NCI-H82 (cell line): ENCODE data around the gene MYOM1.
"Not testable (repeated sequence)": the region's sequence is repeated elsewhere in the genome, so short reads cannot be mapped to it uniquely, and the experiment has no call there.

Experiments used
- DNase-seq: peaks from one replicate; lab custom pipeline; 2025; lab: John Stamatoyannopoulos, UW

MYOM1 gene

DNA sequence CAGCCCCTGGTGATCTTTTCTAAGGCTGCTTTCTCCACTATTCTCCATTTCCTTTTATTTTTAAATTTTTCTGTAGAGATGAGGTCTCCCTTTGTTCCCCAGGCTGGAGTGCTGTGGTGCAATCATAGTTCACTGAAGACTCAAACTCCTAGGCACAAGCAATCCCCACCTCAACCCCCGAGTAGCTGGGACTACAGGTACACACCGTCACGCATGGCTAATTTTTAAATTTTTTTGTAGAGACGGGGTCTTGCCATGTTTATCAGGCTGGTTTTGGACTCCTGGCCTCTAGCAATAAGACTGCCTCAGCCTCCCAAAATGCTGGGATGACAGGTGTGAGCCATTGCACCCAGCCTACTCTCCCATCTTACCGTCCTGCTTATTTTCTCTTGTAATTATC lies 184.1 kb downstream of the MYOM1 start:
- no peak for DNase-seq

DNA sequence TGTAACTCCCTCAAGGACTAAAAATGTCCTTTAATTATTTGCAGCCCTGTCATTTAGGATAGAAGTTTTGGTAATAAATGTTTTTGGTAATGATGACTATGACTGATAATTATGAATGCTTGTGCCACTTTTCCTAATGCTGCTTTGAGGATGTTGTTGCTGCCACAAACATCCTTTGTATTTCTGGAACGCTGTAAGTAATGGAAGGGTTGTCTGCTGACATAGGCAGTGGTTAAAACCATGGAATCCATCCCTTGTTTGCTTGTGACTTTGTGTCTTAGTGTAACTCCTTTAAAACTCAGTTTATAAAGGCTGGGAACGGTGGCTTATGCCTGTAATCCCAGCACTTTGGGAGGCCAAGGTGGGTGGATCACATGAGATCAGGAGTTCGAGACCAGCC lies 187.0 kb downstream of the MYOM1 start:
- no peak for DNase-seq

DNA sequence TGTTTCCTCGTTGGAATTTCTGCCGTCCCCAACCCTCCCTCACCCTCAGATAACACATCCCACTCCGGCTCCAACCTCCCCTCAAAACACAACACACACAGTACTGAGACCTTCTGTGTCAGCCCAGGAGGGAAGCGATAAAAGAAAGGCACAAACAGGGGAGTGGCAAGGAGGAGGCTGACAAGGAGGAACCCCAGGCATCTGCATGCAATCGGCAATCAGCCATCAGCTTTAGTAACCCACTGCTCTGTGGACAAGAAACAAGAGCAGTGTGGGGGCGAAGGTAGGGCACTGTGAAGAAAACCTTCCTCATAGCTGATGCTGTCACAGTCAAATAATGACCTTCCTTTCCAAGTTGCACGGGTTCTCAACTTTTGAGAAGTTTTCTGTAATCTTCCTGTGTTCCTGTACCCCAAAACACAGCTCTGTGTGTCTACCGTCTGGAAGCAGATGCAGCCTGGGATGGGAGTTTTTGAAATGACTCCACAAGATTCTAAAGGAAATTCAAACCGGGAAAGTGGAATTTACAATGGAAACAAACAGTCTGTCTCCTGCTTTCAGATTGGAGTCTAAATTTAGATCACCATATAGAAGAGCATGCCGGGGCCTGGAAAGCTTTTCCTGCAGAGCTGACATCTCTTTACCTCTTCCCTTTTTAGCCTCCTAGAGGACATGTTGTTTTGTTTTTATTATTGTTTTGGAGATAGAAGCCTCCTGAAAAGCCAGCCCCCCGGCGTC lies 190.4 kb downstream of the MYOM1 start:
- no peak for DNase-seq

DNA sequence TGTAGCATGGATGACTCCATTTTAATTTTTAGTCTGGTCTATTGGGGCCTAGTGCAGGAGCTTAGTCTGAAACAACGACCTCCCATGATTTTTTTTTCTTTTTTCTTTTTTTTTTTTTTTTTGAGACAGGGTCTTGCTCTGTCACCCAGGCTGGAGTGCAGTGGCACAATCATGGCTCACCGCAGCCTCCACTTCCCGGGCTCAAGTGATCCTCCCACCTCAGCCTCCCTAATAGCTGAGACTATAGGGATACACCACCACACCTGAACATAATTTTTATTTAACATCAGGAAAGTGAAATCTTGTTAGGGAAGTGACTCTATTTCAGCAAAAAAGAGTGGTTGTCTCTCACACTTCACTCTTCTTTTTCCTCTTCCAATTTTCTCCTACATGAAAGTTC lies 191.7 kb downstream of the MYOM1 start:
- not testable (repeated sequence) for DNase-seq

DNA sequence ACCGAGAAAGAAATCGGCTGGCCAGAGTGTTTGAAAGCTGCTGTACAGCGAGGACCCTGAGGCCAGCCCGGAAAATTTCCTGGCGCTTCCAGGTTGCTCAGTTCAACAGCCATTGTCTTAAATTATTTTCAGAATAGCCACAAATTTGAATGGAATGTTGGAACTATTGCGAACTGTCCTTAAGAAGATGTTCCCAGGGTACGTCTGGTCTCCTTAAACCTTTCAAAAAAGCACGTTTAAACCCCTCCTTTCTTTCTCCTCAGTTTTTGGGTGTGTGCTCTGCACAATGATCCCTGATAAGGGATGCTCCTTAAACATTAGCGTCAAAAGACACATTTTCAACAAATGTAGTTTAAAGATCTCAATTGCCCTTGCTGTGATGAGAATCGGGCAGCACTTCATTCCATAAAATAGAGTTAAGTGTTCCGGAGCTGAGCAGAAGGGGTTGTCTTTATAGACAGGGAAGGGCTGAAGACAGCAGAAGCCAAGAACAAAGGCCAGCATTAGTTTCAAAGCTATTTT lies 192.3 kb downstream of the MYOM1 start:
- DNase-seq = no peak

DNA sequence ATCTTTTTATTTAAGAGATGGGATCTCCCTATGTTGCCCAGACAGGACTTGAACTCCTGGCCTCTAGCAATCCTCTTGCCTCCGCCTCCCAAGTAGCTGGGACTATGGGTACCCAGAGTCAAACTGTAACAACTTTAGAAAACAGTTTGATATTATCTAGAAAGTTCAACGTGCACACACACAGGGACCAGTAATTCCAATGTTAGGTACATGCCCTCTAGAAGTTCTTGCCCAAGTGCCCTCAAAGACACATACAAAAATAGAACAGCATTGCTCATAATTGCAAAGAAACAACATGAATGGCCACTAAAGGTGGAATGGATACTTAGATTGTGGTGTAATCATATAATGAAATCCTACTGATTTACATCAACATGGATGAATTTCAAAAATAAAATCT lies 194.2 kb downstream of the MYOM1 start:
- no peak for DNase-seq

DNA sequence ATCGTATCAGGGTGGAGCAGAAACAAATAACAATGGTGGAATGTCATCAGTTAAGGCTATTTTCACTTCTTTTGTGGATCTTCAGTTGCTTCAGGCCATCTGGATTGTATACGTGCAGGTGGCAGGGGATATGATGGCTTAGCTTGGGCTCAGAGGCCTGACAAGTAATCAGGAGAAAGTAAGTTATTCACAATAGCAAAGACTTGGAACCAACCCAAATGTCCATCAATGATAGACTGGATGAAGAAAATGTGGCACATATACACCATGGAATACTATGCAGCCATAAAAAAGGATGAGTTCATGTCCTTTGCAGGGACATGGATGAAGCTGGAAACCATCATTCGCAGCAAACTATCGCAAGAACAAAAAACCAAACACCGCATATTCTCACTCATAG lies 196.2 kb downstream of the MYOM1 start:
- not testable (repeated sequence) for DNase-seq
